Right kidney (tissue), 1 donor: ENCODE results near the gene VSTM2B.

Source experiments
- DNase-seq: peaks from one replicate; pipeline ENCODE4 v3.0.0-alpha.2; 2016

VSTM2B gene

GRCh38 chr19:29497241-29497640 lies 28.6 kb upstream of the VSTM2B start:
- no peak for DNase-seq

- DNase-seq, result no peak
Measured at GRCh38 chr19:29497686-29498436, 27.9 kb upstream of the VSTM2B start.

- DNase-seq, result no peak
Measured at GRCh38 chr19:29499261-29499920, 26.4 kb upstream of the VSTM2B start.

- DNase-seq, result no peak
Measured at GRCh38 chr19:29499921-29500590, 25.7 kb upstream of the VSTM2B start.

GRCh38 chr19:29501816-29502580 lies 23.8 kb upstream of the VSTM2B start:
- no peak for DNase-seq

- no peak for DNase-seq
Measured at GRCh38 chr19:29502581-29502850, 23.3 kb upstream of the VSTM2B start.

- no peak for DNase-seq
Measured at GRCh38 chr19:29503140-29503758, 22.5 kb upstream of the VSTM2B start.

- DNase-seq, result no peak
Measured at GRCh38 chr19:29503785-29504184, 22.0 kb upstream of the VSTM2B start.

GRCh38 chr19:29504454-29504853 lies 21.3 kb upstream of the VSTM2B start:
- no peak for DNase-seq

GRCh38 chr19:29505097-29505824 lies 20.5 kb upstream of the VSTM2B start:
- DNase-seq, result no peak

GRCh38 chr19:29506619-29506911 lies 19.2 kb upstream of the VSTM2B start:
- no peak for DNase-seq

GRCh38 chr19:29507081-29507860 lies 18.5 kb upstream of the VSTM2B start:
- DNase-seq, result no peak

- no peak for DNase-seq
Measured at GRCh38 chr19:29508181-29508580, 17.6 kb upstream of the VSTM2B start.

- no peak for DNase-seq
Measured at GRCh38 chr19:29509456-29509855, 16.3 kb upstream of the VSTM2B start.

GRCh38 chr19:29510701-29511265 lies 15.0 kb upstream of the VSTM2B start:
- DNase-seq, result no peak

- no peak for DNase-seq
Measured at GRCh38 chr19:29511768-29512167, 14.0 kb upstream of the VSTM2B start.

- DNase-seq, result no peak
Measured at GRCh38 chr19:29512748-29513147, 13.0 kb upstream of the VSTM2B start.

GRCh38 chr19:29514525-29515232 lies 11.1 kb upstream of the VSTM2B start:
- no peak for DNase-seq

- DNase-seq, result no peak
Measured at GRCh38 chr19:29515233-29515619, 10.6 kb upstream of the VSTM2B start.

GRCh38 chr19:29515706-29516357 lies 10.0 kb upstream of the VSTM2B start:
- no peak for DNase-seq
